HEK293 (cell line): ENCODE data around the gene S100A7.

Source experiments
- CTCF ChIP-seq: fragments of 450-650 bp; formaldehyde crosslinking; IDR thresholded peaks from 2 replicates; pipeline ENCODE4 v1.5.1; 2016; ENCODE audit warnings: missing biosample characterization, missing genetic modification characterization
- HOXC10 ChIP-seq: sonication (generic); formaldehyde crosslinking; IDR thresholded peaks from 2 replicates; pipeline ENCODE4 v1.8.1; 2023; ENCODE audit warnings: mild to moderate bottlenecking, missing genetic modification reagents
- REST ChIP-seq: fragments of 450-650 bp; formaldehyde crosslinking; IDR thresholded peaks from 2 replicates; pipeline ENCODE4 v1.5.1; 2016; ENCODE audit warnings: missing biosample characterization, missing genetic modification characterization
- YY1 ChIP-seq: fragments of 450-650 bp; formaldehyde crosslinking; IDR thresholded peaks from 2 replicates; pipeline ENCODE4 v1.5.1; 2018; ENCODE audit warnings: missing biosample characterization, missing genetic modification characterization
- ZBTB1 ChIP-seq: fragments of 450-650 bp; formaldehyde crosslinking; IDR thresholded peaks from 2 replicates; pipeline ENCODE4 v1.5.1; 2016; ENCODE audit warnings: missing biosample characterization, missing genetic modification characterization
- ZNF335 ChIP-seq: fragments of 450-650 bp; formaldehyde crosslinking; conservative IDR thresholded peaks from 2 replicates; pipeline ENCODE4 v1.5.1; 2016; ENCODE audit warnings: missing biosample characterization, missing genetic modification characterization
- ZNF350 ChIP-seq: fragments of 450-650 bp; formaldehyde crosslinking; IDR thresholded peaks from 2 replicates; pipeline ENCODE4 v1.5.0; 2017; ENCODE audit warnings: missing biosample characterization, mild to moderate bottlenecking, missing genetic modification characterization
- ZNF501 ChIP-seq: fragments of 450-650 bp; formaldehyde crosslinking; IDR thresholded peaks from 2 replicates; pipeline ENCODE4 v1.5.1; 2016; ENCODE audit warnings: missing biosample characterization, missing genetic modification characterization
- ZNF670 ChIP-seq: fragments of 450-650 bp; formaldehyde crosslinking; IDR thresholded peaks from 2 replicates; pipeline ENCODE4 v1.5.1; 2016; ENCODE audit warnings: missing biosample characterization, missing genetic modification characterization, low read depth
- ZNF707 ChIP-seq: fragments of 450-650 bp; formaldehyde crosslinking; IDR thresholded peaks from 2 replicates; pipeline ENCODE4 v1.5.1; 2016; ENCODE audit warnings: missing biosample characterization, missing genetic modification characterization
- ZNF843 ChIP-seq: fragments of 450-650 bp; formaldehyde crosslinking; IDR thresholded peaks from 2 replicates; pipeline ENCODE4 v1.5.1; 2016; ENCODE audit warnings: missing biosample characterization, missing genetic modification characterization
- ZSCAN16 ChIP-seq: fragments of 450-650 bp; formaldehyde crosslinking; IDR thresholded peaks from 2 replicates; pipeline ENCODE4 v1.5.1; 2016; ENCODE audit warnings: missing biosample characterization, missing genetic modification characterization

- TF ChIP-seq ZNF707 (tag by site-specific recombination) (no peak), ZBTB1 (tag by site-specific recombination) (no peak), CTCF (tag by site-specific recombination) (no peak), ZNF350 (tag by site-specific recombination) (no peak), ZSCAN16 (tag by site-specific recombination) (no peak), HOXC10 (CRISPR knock-in tag) (no peak), ZNF843 (no peak), ZNF335 (tag by site-specific recombination) (no peak), YY1 (no peak), ZNF501 (tag by site-specific recombination) (no peak), REST (tag by site-specific recombination) (no peak), ZNF670 (tag by site-specific recombination) (no peak)
These were observed 43.3 kb upstream of the S100A7 start for GRCh38 chr1:153503766-153504165.
